Measurements from ENCODE around the gene CORO6.

Gene CORO6

DNA sequence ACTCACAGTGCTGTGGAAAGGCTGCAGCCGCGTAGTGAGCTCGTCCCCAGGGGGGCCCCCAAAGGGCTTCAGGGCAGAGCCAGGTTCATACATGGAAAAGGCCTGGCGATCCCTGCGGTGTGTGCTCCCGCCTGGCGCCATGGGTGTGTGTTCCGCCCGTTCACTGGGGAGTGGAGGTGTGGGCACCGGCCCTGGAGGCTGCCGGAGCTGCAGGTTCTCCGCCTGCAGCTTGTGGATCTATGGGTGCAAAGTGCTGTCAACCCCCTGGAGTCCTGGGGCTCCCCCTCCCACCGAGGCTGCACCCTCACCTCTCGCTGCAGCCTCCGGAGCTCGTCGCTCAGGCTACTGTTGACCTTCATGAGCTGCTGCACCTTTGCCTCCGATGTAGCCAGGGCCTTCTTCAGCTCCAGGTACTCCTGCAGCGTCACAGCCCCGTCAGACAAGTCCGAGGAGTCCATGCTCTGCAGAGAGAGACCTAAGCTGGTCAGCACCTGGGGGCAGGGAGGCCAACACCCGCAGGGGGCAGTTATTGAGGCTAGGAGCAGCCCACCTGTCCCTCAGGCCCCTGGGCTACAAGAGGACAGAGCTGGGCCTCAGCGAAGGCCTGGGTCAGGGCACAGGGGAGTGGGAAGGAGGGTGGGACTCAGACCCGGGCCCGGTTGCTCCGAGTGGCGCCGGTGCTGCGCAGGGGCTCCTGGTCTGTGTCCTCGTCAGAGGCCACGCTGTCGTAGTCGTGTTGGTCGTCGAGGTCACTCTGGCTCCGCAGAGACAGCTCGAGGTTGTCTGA lies 46.3 kb downstream of the CORO6 start:
- DNase-seq, result no peak

DNA sequence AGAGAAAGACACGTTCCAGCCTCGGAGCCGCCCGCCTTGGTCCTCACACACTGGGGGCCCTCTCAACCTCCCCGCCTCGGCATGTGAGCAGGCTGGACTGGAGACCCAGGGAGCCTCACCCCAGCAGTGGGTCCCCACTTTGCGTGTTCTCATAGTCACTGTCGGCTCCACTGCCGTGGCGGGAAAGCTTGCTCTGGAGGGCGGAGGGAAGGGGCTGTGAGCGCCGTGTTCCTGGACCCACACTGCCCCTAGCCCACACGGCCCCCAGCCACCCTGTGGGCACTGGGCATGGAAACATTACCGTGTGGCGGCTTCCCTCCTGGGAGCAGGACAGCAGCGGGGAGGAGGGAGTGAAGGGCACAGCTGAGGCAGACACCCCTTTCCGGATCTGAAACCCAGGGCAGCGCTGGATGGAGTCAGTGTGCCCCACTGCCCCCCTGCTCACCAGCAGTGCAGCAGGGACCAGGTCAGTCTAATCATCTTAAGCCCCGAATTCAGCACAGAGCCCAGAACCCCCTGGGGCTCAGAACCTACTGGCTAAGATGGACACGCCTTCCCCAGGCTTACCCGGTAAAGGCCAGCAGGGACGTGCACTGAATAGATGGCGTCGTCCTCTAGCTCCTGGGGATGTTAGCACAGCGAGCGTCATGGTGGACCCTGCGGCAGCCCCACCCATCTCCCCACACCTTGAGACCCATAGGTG lies 47.0 kb downstream of the CORO6 start:
- no peak for DNase-seq

DNA sequence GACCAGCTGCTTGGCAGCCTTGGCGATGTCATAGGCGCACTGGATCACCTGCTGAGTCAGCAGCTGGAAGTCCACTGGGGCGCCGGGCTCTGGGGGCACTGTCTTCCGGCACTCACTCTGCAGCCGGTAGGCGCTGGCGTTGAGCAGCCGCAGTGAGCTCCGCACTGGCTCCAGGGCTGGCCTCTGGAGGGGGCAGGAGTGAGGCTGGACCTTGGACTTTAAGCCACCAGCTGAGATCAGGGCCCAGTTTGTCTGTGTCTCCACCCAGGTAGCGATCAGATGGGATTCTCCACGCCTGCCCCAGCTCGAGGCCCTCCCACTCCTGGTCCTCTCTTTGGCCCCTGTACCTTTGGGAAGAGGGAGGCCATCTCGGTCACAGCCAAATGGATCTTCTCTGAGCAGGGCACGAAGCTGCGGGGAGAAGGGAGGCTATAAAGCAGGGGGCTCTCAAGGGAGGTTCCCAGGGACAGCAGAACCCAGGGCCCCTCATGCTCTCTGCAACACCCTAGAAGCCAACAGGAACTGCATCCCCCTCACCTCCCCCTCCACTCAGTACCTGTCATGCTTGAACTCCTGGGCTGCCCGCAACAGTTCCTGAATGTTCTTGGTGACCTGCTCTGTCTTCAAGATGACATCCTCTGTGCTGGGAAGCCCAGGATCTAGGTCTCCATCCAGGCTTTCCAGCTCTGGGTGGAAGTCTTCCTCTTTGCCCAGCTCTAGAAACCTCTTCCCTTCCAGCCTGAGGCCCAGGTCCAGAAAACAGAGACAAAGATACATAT lies 47.8 kb downstream of the CORO6 start:
- no peak for DNase-seq

DNA sequence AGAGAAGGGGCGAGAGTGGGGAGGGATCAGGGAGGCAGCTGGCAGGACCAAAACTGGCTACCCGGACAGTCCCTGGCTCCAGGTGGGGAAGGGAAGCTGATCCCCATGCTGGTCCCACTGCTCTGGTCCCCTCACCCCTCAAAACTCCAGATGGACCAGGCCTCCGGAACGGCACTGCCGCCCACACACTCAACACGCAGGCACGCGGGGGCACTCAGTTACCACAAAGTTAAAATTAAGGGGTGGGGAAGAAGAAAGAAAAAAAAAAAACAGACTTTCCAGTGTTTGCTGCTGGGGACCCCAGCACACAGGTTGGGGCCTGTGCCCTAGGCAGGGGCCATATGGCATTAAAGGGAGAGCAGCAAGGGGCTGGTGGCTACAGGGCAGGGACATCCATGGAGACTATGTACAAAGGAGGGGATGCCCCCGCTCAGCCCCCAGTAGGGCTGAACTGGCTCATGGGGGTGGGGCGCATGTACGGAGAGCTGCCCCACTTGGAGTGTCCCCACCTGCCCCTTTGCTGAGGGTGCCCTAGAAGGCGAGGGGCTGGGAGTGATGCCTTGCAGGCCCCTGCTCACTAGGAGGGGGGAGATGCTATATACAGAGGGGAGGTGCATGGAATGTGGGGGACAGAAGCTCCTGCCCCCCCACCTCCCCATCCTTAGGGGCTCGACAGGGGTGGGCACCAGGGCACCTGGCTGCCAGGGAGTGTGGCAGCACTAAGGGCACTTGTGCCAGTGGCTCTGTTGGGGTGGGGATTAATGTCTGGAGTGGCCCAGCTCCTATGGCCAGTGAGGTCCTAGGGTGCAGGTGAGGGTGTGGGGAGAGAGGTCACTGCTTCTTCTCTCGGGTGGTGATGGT lies 48.6 kb downstream of the CORO6 start:
- no peak for DNase-seq

DNA sequence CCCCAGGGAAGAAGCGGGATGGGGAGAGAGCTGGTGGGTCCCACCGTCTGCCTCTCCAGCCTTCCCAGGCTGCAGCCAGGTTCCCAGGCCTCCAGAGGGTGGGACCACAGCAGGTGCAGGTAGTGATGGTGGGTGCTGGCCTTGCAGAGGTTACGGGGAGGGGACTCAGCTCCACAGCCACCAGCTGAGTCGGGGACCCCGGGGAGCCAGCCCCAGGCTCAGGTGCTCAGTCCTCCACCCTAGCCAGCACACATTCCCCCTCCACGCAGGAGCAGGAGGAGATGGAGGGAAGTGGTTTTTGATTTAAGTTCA lies 49.2 kb downstream of the CORO6 start:
- no peak for DNase-seq

DNA sequence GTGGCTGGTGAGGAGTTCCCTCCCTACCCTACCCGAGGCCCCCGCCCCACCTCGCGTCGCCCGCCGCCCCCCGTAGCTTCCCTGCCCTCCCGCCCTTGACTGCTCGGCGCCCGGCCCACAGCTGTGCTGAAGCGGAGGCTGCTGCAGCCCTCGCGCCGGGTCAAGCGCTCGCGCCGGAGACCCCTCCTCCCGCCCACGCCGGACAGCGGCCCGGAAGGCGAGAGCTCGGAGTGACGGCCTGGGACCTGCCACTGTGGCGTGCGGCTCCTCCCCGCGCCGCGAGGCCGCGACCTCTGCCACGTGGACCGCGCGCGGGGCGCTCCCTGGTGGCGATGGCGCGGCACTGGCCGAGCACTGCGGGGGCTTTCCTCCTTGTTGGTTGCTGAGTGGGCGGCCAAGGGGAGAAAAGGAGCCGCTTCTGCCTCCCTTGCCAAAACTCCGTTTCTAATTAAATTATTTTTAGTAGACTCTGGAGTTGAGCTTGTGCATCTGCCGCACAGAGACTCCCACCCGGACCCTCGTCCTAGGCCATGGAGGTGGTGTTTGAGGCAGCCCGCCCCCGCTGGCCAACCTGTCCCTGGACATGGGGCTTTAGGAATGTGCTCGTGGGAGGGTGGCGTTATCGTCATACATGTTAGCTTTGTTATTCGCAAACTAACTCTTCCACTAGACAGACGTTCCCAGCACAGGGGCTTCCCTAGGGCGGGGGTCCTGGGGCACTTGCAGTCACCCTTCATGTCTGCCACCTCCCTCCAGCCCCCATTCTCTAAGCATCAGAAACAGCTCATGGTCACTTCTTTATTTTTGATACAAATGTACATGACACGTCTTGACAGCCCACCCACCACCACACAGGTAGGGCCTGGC lies 49.8 kb downstream of the CORO6 start:
- peak; percentile 58 for DNase-seq

DNA sequence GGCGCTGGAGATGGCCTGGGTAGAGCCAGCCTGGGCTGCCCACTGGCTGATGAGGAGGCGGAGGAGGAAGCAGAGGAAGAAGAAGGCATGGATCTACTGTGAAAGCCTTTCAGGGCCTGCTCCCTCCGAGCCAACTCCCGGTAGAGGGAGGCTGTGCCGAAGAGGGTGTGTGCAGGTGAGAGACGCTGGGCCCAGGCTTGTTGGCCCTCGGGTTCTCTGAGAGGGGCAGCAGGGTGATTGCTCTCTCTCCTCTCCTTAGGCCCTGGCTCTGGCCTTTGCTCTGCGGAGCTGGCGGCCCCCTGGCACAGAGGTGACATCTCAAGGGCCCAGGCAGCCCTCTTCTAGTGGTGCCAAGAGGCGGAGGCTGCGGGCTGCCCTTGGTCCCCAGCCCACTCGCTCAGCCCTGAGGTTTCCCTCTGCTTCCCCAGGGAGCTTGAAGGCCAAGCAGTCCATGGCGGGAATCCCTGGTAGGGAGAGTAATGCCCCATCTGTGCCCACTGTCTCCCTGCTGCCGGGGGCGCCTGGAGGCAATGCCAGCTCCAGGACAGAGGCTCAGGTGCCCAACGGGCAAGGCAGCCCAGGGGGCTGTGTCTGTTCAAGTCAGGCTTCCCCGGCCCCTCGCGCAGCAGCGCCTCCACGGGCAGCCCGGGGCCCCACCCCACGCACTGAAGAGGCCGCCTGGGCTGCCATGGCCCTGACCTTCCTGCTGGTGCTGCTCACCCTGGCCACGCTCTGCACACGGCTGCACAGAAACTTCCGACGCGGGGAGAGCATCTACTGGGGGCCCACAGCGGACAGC lies 50.6 kb downstream of the CORO6 start:
- DNase-seq, result no peak

DNA sequence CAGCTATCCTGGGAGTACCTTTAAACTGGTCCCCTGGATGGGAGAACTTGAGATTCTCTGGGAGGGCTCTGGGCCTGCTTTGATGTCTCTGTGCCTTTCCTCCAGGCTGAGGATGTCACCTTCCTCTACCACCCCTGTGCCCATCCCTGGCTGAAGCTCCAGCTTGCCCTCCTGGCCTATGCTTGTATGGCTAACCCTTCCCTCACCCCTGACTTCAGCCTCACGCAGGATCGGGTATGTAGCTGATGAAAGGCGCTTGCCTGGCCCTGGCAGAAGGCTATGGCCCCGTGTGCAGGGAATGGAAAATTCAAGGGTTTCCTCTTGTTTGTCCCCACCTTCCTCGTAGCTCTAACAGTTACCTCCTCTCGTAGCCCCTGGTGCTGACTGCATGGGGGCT lies 51.2 kb downstream of the CORO6 start:
- no peak for DNase-seq

DNA sequence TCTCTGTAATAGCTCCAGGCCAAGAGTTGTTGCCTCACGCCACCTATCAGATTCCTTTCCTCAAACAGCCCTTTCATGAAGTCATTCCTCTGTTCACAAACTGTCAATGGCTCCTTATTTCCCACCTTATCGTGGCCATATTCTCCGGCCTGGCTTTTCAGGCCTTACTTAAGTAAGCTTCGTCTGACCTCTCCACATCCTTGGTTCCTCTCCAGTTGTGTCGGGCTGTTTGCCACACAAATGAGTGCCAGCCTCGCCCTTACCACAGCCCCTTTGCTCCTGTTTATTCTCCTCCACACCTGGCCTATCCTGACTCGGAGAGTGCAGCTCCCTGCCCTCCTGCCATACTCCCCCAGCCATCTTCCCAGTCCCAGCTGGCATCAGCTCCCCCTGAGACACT lies 52.2 kb downstream of the CORO6 start:
- no peak for DNase-seq

DNA sequence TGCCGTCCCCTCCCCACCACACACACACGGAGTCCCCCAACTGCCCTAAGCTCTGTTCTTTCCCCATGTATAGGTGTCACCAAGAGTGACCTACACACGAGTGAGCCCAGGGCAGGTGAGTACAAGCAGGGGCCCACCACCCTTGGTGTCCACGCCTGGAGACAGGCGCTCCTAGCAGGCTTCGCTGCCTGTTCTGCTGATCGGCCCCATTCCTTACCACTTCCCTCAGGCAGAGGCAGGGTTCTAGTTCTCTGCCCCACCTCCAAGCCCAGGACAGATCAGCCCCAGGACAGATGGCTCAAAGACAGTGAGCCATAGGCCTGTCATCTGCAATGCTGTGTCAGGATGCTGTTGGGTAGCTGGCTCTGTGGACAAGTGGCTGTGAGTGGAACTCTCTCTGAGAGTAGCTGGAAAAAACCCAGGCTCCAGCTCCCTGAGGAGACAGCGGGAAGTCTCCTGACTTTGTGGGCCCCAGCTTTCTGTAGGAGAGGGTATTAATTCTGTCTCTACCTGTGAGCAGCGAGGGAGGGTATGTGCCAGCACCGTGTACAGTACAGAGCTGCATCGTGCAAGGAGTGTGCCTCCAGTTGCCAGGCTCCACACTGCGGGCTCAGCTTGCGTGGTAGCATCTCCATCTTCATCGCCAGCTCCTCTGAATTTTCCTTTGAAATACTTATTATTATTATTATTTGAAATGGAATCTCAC lies 53.3 kb downstream of the CORO6 start:
- no peak for DNase-seq

DNA sequence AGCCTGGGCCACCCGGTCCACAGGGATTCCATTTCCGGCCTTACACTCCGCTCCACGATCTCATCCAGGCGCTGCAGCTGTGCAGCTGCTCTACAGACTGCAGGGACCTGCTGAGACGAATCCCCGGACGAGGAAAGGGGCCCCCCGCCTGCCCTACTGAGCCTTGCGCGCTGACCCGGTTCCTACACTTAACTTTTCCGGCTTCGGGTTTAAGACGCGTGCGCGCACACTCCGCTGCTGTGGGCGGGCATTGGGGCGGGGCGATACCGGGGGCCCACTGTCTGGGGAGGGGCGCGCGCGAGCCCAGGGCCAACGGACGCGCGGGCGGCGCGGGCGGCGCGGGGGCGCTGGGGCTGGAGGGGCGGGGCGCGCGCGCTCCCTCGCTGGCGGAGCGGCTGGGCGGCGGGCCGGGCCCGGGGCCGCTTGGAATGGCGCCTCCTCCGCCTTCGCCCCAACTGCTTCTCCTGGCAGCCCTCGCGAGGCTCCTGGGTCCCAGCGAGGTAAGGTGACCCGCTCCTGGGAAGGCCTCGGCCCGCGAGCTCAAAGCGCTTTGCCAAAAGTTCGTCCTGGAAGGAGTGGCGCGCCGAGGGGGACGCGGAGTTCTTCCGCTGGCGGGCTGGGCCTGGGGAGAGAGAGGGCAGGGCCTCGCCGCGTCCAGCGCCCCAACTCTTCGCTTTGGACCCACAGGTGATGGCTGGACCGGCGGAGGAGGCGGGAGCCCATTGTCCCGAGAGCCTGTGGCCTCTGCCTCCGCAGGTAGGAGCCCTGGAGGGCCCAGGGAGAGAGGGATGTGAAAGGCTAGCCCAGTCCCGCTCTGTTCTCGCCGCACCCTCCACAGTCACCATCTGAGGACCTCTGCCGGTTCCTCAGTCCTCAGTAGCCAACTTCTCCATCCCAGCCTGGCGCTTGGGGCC lies 54.1 kb downstream of the CORO6 start, which contains the start of gene TP53I13:
Gene TP53I13, plus strand, starts transcription at position 371 of the 914 bp plus-strand sequence. Its CDS starts 58 bp downstream, at position 429.
- DNase-seq, result peak; percentile 98

DNA sequence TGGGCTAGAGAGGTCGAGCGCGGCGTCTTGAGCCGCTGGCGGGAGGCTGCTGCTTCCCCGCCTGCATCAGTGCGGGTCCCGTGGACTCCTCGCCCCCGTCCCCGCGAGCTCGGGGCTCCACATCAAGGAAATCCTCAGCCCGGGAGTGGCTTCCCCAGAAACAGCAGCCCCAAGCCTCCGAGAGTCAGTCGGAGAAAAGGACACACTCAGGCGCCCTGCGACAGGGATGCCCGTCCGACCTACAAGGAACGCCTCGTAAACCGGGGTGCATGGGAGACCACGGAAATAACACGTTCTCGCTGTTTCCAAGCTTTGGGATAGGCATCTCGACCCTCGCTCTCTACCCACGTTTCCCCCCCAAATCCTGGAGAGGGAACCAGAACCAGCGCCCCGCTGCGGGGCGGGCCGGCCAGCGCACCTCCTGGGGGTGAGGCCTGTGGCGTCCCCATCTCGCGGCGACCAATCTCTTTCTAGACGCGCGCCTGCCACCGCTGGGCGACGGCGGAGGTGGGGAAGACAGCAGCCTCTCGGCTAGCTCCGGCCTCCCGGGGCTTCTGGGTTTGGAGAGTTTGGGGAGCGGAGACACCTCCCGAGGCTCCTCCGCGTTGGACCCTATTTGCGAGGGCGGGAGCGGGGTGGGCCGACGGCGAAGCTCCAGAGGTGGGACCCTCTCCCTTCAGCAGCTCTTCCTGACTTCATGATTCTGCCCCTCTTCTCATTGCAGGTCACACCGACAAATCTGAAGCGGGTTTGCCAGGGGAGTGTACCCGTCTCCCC lies 55.0 kb downstream of the CORO6 start:
- DNase-seq, result peak; percentile 82

DNA sequence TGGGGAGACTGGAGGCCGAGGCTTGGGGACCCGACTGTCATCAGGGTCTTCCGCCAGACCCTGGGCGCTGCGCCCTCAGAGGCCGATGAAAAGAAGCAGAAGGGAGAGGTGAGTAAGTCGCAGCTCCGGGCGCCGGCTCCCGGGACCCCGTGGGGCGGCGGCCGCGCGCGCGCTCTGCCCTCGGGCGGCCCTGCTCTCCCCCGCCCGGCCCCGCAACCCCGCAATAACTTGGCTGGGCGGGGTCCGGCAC lies 55.5 kb downstream of the CORO6 start:
- DNase-seq, result no peak

DNA sequence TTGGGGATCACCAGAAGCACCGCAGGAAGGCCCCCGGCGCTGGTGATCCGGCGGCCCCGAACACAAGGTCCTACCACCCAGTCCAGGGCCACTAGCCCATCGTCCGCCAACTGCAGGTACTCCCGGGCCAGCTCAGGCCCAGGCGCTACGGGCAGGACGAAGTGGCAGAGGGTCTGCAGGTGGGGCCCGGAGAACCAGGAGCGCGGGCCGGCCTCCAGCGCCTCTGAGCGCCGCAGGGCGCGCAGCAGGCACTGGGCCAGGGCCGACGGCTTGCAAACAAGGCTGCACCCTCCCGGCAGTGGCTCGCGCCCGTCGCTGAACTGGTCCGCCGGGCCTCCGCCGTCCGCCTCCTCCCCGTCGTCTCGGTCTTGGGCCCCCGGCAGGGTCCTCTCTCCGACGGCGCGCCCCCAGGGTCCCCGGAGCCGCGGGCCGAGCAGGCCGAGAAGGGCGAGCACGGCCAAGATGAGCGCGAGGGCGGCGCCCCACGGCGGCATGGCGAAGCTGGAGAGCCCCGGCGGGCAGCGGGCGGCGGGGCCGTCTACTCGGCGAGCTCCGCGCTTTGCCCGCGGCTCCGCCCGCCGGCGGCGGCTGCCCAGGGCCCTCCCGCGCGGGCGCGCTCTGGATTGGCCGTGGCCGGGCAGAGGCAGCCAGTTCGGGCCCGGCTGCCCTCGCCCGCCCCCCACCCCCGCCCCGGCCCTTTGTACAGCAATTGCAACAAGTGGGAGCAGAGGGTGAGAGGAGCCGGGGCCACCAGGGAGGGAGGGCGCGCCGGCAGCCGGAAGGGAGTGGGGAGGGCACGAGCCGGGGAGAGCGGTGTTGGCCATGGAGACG lies 56.0 kb downstream of the CORO6 start, which contains the start of gene ABHD15:
Gene ABHD15, minus strand, starts transcription at position 565 of the 831 bp plus-strand sequence. Its CDS starts 71 bp downstream, at position 494.
- DNase-seq, result peak; percentile 64

DNA sequence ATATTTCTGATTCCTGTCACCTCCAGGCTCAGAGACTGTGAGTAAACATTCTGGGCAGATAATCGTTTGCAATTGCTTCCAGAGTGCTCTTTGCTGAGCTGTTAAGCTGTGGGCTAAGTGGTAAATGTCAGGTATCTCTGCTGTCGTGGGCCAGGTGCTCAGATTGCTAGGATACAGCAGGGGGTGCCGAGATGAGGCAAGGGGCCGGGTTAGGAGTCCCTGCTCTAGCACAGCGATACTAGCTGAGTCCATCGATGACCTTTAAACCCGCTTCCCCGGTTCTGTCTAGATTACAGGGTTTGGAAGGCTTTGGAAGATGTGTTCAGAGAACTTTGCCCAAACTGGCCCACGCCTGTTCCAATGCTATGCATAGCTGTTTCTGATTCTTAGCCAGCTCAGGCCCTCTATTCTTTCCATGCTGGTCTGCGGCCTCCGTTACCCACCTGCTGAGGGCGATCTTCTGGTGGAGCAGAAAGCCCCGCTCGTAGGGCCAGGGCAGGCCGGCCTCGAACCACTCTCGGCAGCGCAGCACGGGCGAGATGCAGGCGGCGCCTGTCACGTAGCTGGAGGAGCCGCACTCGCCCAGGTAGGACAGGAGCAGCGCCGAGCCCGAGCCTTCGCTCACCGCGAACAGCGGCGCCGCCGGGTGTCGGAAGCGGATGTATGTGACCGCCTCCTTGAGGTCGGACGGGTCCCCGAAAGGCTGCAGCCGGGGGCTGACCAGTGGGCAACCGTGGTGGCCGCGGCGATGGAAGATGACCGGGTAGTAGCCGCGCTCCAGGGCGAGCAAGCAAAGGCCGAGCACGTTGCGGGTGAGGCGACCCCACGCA lies 56.9 kb downstream of the CORO6 start:
- peak; percentile 73 for DNase-seq
